Measurements from ENCODE around the gene PLXDC1. TPM values are rescaled to one million over a fixed set of nuclear protein-coding genes. Genes with fewer than 3 reads are reported as not detected.
"Not testable (repeated sequence)": the region's sequence is repeated elsewhere in the genome, so short reads cannot be mapped to it uniquely, and the experiment has no call there.

Gene PLXDC1
- total RNA-seq, 3 donors from 2014 or later = 11.8 to 37.7 (median 23.1) TPM

- H3K36me3 ChIP-seq = no peaks in the 10 kb centered on the region
- no peak overlapping the region for H3K4me3 ChIP-seq
- no peaks in the 10 kb centered on the region for H3K4me1 ChIP-seq
- no peak overlapping the region for H3K27ac ChIP-seq
- no peak for DNase-seq (ENCODE audit: low spot score in 2 of 2)
- intact Hi-C loops (cut with DNase I; ENCODE audit: low total_unique reads) = no loop called here
- no peaks in the 10 kb centered on the region for H3K27me3 ChIP-seq
- peaks cover 21 to 23% of the 10 kb centered on the region in 2 donors for H3K9me3 ChIP-seq
- TF ChIP-seq POLR2A (IDR thresholded peaks at IDR 0.05) (no peak), POLR2AphosphoS5 (IDR thresholded peaks at IDR 0.05) (no peak), CTCF (IDR thresholded peaks at IDR 0.05) (no peak)
These were observed 100.3 kb downstream of the PLXDC1 start for GRCh38 chr17:39051001-39051585.

GRCh38 chr17:39045948-39046679 is 105.3 kb downstream of the PLXDC1 start:
- H3K36me3 ChIP-seq = no peaks in the 10 kb centered on the region
- no peaks in the 10 kb centered on the region for H3K4me1 ChIP-seq
- no peak overlapping the region for H3K4me3 ChIP-seq
- TF ChIP-seq CTCF (IDR thresholded peaks at IDR 0.05) = no peak
- TF ChIP-seq POLR2A (IDR thresholded peaks at IDR 0.05) = no peak
- no peak for TF ChIP-seq POLR2AphosphoS5 (IDR thresholded peaks at IDR 0.05)
- H3K9me3 ChIP-seq = peaks cover 28% of the 10 kb centered on the region in 2 donors
- no peaks in the 10 kb centered on the region for H3K27me3 ChIP-seq
- intact Hi-C loops (cut with DNase I; ENCODE audit: low total_unique reads) = no loop called here
- no peak for DNase-seq (ENCODE audit: low spot score in 2 of 2)
- no peak overlapping the region for H3K27ac ChIP-seq

GRCh38 chr17:39036009-39036408 is 115.4 kb downstream of the PLXDC1 start:
- Histone ChIP-seq H3K27ac (no peak overlapping the region), H3K4me3 (no peak overlapping the region), H3K9me3 (no peaks in the 10 kb centered on the region), H3K4me1 (no peaks in the 10 kb centered on the region), H3K36me3 (no peaks in the 10 kb centered on the region), H3K27me3 (no peaks in the 10 kb centered on the region)
- DNase-seq (ENCODE audit: low spot score in 2 of 2) = no peak
- intact Hi-C loops (cut with DNase I; ENCODE audit: low total_unique reads) = no loop called here
- TF ChIP-seq CTCF (IDR thresholded peaks at IDR 0.05) (no peak), POLR2AphosphoS5 (IDR thresholded peaks at IDR 0.05) (no peak), POLR2A (IDR thresholded peaks at IDR 0.05) (no peak)

GRCh38 chr17:39035578-39035977 is 115.9 kb downstream of the PLXDC1 start:
- H3K36me3 ChIP-seq; DNase-seq (ENCODE audit: low spot score in 2 of 2); H3K27me3 ChIP-seq; H3K4me3 ChIP-seq; intact Hi-C loops (cut with DNase I; ENCODE audit: low total_unique reads); H3K9me3 ChIP-seq; H3K27ac ChIP-seq; H3K4me1 ChIP-seq: not testable (repeated sequence)

- no peaks in the 10 kb centered on the region for H3K27me3 ChIP-seq
- intact Hi-C loops (cut with DNase I; ENCODE audit: low total_unique reads) = no loop called here
- H3K36me3 ChIP-seq = no peaks in the 10 kb centered on the region
- DNase-seq (ENCODE audit: low spot score in 2 of 2) = no peak
- TF ChIP-seq POLR2AphosphoS5 (IDR thresholded peaks at IDR 0.05) (no peak), POLR2A (IDR thresholded peaks at IDR 0.05) (no peak), CTCF (IDR thresholded peaks at IDR 0.05) (no peak)
- H3K4me3 ChIP-seq = no peak overlapping the region
- H3K4me1 ChIP-seq = peaks cover 3 to 4% of the 10 kb centered on the region in 2 donors
- no peaks in the 10 kb centered on the region for H3K9me3 ChIP-seq
- no peak overlapping the region for H3K27ac ChIP-seq
These were observed 122.7 kb downstream of the PLXDC1 start for GRCh38 chr17:39028690-39029089.
